Measurements from ENCODE around the gene SFRP2.

The SFRP2 gene

DNA sequence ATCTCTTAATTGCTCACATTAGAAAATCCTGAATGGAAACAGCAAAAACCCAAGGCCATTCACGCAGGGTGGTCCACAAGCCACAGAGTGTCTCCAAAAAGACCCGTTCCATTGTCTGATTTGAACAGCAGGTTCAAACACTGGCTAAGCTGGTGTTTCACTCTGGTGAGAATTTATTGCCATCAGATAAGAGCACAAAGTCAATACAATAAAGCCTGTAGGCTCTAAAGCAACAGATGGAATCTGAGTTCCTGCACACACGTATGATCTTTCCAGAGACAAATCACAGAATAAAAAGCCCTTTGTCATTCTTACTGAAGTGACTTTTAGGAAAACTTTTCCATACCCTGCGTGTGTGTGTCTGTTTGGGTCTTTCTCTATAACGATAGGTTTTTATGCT, 5.1 kb upstream of the SFRP2 start:
- no peak for DNase-seq

DNA sequence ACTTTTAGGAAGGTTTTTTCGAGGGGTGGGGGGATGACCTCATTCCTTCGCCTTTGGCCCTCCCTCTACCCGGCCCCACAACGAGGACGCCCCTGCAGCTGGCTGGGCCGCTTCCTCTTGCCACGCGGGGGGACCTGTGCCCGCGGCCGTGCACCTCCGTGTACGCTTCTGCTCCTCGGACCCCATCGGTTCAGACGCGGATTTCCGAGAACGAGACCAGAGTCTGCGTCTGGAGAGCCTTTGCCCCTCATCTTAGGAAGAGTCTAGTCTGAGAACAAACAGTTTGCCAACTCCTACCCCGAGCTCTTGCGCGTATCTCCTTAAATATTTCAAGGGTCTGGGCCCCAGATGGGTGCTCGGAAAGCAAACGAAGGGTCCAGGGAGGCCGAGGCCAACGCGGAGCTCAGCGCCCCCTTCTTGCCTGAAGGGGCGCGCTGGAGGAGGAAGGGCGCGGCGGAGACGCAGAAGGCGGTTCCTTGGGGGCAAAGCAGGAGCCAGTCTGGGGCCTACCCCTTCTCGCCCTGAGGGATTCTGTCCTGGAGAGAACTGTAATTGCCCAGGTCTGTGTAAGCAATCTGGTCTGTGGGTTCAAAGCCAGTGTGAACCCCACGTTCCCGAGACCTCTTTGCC, 3.9 kb upstream of the SFRP2 start:
- DNase-seq = no peak

DNA sequence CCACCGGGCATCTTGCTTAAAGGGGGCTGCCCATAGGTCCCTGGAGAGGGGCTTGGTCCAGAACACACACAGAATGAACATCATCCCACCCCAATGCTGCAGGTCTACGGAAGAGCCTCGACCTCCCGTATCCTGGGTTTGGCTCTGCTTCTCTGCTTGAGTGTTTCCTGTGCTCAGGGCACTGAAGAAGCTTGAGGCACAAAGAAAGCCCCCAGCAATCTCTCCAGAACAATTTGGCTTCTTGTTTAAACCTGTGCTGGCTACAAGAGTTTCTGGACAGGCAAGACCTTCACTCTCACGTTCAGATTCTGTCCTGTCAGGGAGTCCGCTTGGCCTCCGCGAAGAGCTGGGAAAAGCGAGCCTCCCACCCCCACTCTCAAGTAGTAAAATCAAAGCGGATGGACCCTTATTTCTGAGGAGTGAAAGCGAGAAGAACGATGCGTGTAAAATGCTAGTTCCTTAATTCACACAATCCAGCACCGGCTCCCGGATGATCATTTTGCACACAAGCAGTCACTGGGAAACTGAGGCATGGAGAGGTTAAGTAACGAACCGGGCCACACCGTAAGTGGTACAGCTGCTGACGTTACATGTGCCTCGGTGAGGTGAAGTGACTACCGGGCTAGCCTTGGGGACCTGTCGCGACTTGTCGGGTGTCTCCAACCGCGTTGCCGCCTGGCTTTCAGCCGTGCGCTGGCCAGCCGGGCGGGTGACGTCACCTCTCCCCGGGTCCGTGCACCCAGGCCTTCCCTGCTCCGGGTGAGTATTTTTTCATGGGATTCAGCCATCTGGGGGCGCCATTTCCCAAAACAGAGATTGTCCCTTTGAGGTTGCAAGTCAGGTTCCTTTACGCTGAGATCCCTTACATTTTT, 3.1 kb upstream of the SFRP2 start:
- DNase-seq = peak in 3 of 4 experiments; percentile 30 to 43 (median 41)

DNA sequence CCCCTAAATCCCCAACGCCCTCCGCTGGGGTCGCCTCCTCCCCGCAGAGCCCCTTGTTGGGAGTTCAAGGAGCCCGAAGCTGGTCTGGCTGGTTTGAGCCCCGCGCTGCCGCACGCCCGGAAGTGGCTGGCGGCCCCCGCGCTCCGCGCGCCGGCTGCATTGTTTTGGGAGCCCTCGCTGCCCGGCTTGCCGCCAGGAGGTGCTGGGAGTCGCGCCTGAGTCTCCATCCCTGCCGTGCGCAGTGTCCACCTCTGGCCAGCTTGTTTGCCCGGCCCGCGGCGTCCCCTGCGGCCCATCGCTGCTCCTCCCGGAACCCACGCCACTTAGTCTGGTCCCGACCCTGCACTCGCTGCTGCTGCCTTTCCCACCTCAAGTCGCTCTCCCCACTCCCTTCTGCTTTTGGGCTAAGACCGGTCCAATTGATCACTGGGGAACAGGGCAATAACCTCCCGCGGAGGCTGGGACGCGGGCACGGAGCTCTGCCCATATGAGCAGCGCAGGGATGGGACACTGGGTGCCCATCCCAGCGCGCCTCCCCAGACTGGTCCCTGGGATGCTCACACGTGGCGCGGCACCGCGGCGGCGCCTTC, 2.2 kb upstream of the SFRP2 start:
- peak in 2 of 4 experiments; percentile 40 to 55 for DNase-seq

DNA sequence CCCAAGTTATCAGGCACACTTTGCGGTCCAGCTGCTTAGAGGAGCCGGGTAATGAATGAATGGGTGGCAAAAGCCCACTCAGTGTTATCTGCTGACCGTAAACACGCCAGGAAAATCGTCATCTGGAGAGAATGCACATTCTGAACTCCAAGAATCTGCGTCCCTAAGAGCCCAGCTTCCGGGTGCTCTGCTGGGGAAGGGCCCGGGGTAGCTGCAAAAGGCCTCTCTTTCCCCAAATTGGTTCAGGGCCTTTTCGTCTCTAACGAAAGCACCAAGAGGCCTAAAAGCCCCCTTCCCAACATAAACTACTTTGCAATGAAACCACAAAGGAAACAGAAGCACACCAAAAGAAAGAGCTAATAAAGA, 1.6 kb upstream of the SFRP2 start:
- no peak for DNase-seq

DNA sequence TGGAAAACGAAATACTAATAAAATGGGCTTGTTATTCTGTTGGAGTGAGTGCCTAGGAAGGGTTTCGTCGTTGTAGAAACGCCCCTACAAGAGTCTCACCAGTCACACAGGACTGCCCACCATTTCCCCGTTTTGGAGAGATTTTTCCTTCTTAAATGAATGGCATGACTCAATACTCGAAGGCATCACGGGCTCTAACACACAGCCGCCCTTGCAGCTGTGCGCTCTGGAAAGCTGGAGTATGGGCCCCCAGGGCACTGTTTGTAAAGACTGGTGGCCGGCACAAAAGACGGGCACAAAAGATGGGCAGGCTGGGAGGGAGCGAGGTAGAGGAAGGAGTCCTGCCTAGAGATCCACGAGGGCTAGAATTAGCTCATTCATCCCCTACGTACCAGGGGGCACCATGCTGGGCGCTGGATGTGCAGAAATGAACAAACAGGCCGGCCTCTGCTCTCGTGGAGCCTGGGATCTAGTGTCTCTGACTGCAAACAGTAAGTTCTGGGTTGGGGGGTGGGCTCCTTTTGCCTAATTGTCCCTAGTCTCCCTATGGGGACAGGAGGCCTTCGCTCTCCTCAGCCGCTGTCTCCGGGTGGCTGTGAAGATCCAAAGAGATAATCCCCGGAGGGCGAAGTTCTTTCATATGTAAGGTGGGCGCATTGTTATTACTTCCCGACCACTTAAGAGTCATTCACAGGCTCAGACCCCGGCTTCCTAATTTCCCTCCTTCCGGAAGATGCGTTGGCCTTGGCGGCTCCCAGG, 1.0 kb upstream of the SFRP2 start:
- peak in 1 of 4 experiments; percentile 7 for DNase-seq

DNA sequence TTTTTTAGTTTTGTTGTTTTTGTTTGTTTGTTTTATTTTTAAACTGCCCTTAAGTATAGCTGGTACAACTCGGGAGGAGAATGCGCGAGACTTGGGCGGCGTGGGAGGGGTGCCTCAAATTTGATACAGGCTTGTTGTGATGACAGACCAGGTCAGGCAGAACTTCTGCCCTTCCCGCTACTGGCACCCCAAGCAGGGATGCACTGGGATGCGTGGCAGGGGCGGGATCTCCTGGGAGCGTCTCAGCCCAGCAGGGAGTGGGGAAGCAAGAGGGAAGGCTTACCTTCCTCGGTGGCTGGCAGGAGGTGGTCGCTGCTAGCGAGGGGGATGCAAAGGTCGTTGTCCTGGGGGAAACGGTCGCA, 851 bp downstream of the SFRP2 start:
- DNase-seq = no peak

DNA sequence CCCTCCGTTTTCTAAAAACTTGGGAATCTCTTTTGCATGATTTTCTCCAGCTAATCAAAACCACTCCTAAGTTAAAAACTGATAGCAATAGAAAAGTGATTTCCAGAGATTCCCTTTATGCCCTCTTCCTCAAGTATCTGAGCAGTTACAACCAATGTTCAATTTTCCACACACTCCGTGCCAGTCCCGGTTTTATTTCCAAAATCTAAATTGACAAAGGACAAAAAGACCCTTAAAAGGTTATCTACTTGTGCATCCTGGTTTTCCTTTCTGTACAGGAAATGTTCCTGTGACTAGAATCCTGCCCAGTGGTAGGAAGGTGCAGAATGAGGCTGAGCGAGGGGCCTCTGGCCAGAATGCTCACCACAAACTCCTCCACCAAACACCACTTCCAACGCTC, 1.3 kb downstream of the SFRP2 start:
- no peak for DNase-seq

DNA sequence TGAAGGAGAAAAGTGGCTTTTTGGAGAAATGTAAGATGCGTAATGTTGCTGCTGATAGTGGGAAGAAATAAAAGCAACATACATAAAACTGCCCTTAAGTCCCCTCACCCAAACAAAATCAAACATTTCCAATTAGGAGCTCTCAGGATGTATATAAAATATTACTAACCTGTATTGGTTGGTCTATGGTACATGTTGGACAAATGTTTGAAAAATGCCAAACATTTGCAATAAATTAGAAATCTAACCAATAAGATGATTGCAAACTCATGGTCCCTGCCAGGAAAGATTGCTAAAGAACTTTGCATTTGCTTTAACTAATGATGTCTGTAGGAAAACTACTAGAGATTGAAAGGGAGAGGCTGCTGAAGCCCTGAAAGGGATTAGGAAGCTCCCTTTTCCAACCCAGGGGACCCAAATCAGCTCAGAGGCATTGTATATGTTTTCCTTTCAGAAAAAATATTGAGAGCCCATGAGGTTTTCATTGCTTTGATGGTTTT, 1.8 kb downstream of the SFRP2 start:
- no peak for DNase-seq

DNA sequence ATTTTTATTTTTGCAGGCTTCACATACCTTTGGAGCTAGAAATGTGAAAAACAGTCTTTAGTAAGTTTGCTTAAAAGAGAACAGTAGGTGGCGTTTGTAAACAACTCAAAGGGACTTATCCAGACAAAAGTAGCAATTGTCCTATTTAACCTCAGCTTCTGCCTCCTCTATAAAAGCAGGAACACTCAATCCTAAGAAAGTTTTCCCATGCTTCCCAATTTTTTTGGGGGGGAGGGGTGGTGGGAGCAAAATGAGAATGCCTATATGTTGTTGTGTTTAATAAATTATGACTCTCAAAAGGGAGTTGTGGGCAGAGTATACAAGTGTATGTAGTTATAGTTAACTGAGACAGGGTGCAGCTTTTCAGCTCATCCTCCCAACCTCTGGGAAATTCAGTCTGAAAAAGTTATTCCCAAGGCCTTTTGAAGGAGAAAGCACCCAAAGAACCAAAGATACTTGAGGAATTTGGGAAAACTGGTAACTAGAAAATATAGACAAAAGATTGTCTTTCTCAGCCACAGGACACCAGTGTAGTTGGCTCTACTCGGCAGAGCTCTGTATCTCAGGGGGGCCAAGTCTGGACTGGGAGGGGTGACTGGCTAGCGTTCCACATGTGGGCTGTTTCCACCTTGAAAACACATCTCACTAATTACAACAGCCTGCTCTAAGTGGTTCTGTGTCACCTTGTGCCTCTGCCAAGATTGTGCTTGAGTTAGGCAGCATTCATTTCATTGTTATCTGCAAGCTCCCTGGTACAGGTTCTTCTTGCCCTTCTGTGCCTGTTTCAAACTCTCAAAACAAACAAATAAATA, 2.8 kb downstream of the SFRP2 start:
- DNase-seq = peak in 2 of 4 experiments; percentile 35 to 55

DNA sequence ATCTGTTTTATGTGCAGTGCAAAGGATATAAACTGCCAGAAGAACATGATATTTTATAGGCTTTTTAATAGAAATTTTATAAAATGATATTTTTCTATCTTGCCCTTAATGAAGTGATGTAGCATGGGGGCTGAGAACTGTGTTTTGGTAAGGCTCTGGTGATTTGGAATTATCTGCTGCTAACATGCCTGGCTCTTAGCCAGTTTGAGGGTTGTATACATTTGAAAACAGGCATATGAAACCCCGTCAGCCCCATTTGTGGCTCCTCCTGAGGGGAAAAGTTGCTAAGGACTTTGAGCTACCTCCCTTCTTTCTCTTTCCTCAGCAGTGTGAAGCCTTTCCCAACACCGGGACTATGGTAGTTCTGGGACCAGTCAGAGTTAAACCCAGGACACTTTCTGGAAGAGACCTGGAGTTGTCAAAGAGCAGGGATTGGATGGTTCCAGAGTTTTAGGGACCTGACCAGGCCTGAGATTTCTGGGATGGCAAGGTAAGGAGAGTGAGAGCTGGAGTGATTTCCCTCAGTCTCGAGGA, 4.7 kb downstream of the SFRP2 start:
- DNase-seq = no peak

DNA sequence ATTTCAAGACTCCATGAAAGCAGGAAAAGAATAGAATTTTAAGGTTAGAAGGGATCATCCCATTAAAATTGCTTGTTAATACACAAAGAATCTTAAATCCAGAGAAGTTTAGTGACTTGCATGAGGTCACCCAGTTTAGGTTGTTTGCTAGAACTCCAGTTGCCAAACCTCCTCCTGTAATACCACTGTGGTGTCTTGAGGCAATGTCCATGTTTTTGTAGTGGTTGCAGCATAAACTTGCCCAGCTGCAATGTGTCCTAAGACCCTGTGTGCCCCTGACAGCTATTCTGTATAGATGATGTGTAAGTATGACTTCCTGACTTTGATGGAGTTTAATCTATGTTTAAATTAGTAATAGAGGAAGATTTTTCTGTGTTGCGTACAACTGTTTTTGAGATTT, 6.3 kb downstream of the SFRP2 start:
- DNase-seq = no peak

DNA sequence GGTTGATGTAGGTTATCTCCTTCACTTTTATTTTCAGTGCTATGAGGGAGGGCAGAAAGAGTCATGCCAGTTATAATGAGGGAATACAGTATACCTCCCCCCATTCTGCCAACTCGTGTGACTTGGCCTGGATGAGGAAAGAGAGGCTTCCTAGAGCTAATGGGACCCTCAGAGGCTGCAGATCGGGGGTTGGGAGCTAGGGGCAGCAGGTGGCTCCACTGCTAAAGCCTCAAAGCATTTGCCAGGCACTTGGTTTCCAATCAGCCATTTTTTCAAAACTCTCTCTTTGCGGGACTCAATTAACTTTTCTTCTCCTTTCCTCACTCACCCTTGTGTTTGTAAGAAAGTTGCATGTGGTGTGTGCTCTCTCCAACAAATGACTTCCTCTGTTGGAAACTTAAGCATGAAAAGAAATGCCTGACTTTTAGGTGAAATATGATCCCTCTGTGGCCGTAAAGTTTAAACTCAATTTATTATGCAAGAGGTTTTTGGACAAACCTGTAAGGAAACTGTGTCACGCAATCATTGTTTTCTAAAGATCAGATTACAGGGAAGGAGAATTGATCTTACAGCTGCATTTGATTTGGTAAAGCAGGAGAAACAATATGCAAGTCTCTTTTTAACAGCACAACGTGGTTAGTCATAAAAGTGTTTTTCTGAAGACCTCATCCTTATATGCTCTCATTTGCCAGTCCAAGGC, 7.0 kb downstream of the SFRP2 start:
- no peak for DNase-seq

DNA sequence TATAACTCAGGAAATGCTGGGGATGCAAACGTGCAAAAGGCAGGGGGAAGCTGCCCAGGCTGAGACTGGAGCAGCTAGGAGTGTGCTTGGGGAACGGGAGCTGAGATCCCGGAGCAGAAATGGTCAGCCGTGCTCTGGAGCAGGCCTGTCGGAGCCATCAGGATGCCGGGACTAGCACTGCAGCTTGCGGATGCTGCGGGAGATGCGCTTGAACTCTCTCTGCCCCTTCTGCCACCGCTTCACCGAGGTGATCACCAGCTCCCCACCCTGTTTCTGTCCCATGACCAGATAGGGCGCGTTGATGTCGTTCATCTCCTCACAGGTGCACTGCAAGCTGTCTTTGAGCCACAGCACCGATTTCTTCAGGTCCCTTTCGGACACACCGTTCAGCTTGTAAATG, 7.6 kb downstream of the SFRP2 start:
- no peak for DNase-seq

DNA sequence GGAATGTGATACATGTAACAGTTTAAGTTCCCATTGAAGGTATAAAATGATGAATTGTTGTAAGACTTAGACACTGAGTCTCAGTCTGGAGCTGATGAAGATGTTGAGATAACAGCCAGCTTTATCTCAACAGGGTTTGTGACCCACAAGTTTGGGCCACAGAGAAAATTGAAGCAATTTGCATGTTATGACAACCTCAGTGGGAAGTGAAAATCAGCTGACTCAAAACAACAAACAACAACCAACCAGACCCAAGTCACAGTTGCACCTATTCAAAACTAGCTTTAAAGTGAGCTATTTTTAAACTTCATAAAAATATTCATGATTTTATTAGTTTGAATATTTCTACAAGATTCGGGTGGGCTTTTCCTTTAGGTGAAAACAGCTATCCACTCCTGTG, 8.0 kb downstream of the SFRP2 start:
- DNase-seq = no peak

DNA sequence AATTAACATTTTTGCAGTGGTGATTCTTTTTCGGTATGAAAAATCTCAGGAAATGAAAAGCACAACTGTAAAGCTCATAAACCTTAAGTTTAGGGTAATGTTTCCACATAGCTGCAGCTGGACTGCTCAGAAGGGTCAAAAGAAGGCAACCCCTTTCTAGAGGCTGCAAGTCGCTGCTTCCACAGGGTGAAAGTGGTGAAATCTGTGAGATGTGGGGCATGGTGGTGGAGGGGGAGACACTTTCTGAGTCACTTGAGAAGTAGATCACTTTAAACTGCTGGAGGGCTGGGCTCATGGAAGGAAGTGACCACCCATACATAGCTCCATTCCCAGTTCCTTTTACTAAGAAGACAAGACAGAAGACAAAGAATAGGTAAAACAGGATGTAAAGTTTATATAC, 8.7 kb downstream of the SFRP2 start:
- DNase-seq = no peak

DNA sequence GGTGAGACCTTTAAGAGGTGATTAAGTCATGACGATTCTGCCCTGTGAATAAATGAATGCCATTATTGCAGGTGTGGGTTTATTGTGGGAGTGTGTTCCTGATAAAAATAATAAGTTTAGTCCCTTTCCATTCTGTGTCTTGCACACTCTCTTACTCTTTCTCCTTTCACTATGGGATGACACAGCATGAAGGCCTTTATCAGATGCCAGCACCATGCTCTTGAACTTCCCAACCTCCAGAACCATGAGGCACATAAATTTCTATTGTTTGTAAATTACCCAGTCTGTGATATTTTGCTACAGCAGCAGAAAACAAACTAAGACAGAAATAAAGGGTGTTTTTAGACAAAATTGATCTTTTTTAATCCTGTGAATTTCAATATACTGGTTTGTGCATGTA, 10.5 kb downstream of the SFRP2 start:
- DNase-seq = no peak

DNA sequence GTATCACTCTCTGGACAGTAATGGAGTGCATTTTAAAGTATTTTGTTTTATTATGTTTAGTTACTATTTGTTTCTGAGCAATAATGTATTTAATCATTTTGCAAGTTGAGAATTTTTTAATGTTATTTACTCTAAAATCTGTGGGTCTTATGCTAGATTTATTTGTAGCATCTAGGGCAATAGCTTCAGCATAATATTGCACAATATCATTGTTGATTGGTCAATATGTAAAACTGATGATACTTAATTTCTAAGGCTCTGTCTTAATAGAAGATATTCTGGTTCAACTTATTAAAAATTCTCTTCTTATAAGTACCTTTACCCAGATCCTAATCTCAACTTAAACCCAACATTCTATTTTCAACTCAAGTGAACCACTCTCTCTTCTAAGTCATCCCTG, 11.5 kb downstream of the SFRP2 start:
- no peak for DNase-seq

DNA sequence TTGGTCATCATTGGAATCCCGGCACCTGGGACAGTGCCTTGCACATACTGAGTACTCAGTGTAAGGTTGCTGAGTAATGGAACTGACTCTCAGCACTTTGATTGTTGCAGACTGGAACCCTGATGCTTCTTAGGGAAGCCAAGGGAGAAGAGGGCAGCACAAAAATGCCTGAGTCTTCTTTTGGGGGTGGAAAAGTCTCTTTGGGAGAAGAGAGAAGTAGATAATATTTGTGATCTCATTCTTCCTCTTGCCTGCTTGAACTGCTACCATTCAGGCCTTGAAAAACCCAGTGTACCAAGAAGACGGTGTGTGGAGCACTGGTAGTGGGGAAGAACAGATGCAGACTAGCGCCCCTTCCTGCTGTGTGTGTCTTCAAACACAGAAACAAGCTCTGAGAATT, 12.3 kb downstream of the SFRP2 start:
- DNase-seq = no peak

DNA sequence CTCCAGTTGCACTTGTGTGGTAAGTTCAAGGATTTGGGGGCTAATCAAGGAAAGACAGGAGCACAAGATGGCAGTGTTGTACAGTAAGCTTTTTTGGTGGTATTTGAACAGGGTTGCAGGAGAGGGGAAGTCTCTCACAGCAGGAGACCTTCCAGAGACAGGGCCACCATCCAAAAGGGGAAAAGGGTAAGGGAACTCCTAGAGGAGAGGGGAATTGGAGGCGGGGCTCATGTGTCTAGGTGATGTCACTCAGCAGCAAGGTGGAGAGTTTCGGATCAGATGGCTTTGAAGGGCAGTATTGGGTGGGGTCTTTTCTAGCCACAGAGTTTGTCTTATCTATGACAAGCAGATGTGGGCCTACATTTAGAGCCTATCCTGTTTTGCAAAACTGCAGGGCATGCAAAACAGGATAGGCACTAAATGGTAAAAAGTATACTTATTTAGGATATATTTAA, 15.6 kb downstream of the SFRP2 start:
- DNase-seq = no peak

DNA sequence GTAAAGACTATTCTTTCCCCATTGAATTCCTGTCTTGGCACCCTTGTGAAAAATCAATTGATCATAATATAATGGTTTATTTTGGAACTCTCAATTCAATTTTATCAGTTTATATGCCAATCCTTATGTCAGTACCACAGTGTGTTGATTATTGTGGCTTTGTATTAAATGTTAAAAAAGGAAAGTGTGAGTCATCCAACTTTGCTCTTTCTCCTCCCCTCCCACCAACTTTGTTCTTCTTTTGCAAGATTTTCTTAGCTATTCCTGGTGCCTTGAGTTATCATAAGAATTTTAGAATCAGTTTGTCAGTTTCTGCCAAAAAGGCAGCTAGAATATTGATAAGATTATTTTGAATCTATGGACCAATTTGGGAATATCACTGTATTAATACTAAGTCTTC, 17.8 kb downstream of the SFRP2 start:
- peak in 2 of 4 experiments; percentile 58 to 63 for DNase-seq

All from suppressor macrophage (primary cell).